ENCODE data around the gene LYSMD3.

DNA sequence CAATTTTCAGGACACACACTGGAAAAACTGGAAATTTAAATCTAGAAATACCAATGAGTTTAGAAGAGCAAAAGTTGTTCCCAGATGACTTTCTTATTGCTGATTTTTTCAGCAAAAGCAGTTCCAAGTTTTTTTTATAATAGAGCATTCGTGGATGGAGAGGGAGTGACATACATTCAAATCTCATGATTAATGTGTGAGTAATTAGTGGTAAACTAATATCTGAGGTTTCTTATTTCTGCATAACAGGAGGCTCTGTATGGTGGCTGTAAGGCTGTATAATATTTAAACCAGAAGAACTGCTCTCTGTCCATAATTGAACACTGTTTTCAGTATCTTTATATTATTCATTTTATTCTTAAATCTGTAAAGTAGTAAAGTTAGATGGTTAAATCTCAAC is 25.8 kb downstream of the LYSMD3 start:
- no peak for TF ChIP-seq POLR2A (IDR thresholded peaks at IDR 0.05; ENCODE audit: low read depth, low read length)
- no peak for TF ChIP-seq POLR2AphosphoS5 (IDR thresholded peaks at IDR 0.05; ENCODE audit: low read depth, low read length)
- no peak for TF ChIP-seq PAX5 (IDR thresholded peaks at IDR 0.05; ENCODE audit: insufficient read depth, low read length, severe bottlenecking)
- no peak for TF ChIP-seq SPI1 (IDR thresholded peaks at IDR 0.05; ENCODE audit: low read depth, low read length)
- no peak for TF ChIP-seq TAF1 (IDR thresholded peaks at IDR 0.05; ENCODE audit: low read depth, low read length)

Measured in GM12891 (cell line).